ENCODE data around the gene ADRA2B. TPM values are rescaled to one million over a fixed set of nuclear protein-coding genes. Genes with fewer than 3 reads are reported as not detected.

The ADRA2B gene
- total RNA-seq, 4 donors from 2014 or later: 0.42 to 2.4 (median 0.97) TPM

DNA sequence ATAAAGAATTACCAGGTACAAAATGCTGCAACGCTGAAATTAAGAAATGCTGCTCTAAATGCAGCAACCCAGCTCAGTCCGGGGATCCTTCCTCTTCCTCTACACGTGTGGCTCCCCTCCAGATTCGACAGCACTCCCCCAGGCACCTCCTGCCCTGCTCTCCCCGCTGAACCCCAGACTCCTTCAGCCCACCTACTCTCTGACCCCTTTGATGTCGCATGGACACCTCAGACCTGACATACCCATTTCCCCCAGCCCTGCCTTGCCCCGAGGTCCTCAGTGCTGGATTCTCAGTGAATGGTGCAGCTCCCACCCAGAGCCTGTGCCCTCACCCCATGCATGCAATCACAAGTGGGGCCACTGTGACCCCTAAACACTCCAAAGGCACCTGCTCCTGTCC lies 4.6 kb upstream of the ADRA2B start:
- intact Hi-C loops (cut with DNase I; ENCODE audit: low total_unique reads): no loop called here
- no peak overlapping the region for H3K4me3 ChIP-seq (ENCODE audit: low read depth, poor library complexity, severe bottlenecking)
- no peak for DNase-seq (ENCODE audit: low spot score in 2 of 2)

DNA sequence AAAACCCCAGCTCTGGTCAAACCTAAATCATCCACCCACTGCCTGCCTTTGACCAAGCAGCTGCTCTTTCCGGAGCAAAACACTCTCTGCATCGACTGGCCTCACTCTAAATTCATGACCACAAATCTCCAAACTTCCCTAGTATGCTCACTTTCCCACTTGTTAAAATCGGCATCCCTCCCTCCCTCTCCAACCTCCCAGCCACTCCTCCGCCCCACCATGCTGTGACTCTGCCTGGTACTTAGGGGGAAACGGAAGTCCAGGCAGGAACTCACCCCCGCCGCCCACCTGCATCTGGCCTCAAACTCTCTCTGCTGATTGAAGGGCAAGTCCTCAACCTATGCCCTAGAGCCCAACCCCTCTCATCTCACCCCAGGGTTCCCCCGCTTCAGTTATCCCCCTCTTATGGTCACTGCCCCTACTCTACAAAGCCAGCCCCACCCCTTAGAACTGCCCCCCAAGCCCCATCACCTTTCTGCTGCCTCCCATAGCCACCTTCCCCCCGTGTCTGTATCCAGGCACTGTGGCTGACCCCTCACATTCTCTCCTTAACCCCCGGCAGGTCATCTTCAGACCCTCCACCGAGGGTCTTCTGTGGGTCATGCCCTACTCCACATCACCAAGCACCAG lies 3.8 kb upstream of the ADRA2B start:
- DNase-seq (ENCODE audit: low spot score in 2 of 2): no peak
- TF ChIP-seq POLR2A (IDR thresholded peaks at IDR 0.05): no peak
- TF ChIP-seq, protein P1, sequence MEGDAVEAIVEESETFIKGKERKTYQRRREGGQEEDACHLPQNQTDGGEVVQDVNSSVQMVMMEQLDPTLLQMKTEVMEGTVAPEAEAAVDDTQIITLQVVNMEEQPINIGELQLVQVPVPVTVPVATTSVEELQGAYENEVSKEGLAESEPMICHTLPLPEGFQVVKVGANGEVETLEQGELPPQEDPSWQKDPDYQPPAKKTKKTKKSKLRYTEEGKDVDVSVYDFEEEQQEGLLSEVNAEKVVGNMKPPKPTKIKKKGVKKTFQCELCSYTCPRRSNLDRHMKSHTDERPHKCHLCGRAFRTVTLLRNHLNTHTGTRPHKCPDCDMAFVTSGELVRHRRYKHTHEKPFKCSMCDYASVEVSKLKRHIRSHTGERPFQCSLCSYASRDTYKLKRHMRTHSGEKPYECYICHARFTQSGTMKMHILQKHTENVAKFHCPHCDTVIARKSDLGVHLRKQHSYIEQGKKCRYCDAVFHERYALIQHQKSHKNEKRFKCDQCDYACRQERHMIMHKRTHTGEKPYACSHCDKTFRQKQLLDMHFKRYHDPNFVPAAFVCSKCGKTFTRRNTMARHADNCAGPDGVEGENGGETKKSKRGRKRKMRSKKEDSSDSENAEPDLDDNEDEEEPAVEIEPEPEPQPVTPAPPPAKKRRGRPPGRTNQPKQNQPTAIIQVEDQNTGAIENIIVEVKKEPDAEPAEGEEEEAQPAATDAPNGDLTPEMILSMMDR (IDR thresholded peaks at IDR 0.05): no peak
- intact Hi-C loops (cut with DNase I; ENCODE audit: low total_unique reads): no loop called here
- H3K4me3 ChIP-seq (ENCODE audit: low read depth, poor library complexity, severe bottlenecking): no peak overlapping the region
- WGBS, 2 donors: 51 to 55% methylated on average over 11 of the region's 11 CpGs

More for the DNA sequence above, 4.6 kb upstream of the ADRA2B start:
- TF ChIP-seq POLR2A (IDR thresholded peaks at IDR 0.05): no peak
- TF ChIP-seq, protein P1 (IDR thresholded peaks at IDR 0.05): no peak
- 61 to 69% methylated on average over 7 of the region's 7 CpGs for WGBS, 2 donors

DNA sequence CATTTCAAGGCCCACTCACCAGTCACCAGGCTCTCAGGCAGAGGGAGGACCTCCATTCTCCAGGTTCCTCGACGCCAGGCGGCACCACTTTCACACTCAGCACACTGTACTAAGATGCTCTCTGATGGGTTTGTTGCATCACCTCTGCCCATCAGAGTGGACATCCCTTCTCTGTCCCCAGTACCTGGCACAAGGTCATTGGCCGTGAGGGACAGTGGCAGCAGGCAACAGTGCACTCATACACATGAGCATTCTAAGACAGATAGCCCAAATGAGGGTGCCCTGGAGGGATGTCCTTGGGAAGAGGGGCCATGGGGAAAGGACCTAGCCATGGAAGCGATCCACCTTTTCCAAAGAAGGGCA lies 3.0 kb upstream of the ADRA2B start:
- TF ChIP-seq, protein P1 (IDR thresholded peaks at IDR 0.05): no peak
- no peak overlapping the region for H3K4me3 ChIP-seq (ENCODE audit: low read depth, poor library complexity, severe bottlenecking)
- 94 to 96% methylated on average over 5 of the region's 5 CpGs for WGBS, 2 donors
- DNase-seq (ENCODE audit: low spot score in 2 of 2): no peak
- intact Hi-C loops (cut with DNase I; ENCODE audit: low total_unique reads): no loop called here

DNA sequence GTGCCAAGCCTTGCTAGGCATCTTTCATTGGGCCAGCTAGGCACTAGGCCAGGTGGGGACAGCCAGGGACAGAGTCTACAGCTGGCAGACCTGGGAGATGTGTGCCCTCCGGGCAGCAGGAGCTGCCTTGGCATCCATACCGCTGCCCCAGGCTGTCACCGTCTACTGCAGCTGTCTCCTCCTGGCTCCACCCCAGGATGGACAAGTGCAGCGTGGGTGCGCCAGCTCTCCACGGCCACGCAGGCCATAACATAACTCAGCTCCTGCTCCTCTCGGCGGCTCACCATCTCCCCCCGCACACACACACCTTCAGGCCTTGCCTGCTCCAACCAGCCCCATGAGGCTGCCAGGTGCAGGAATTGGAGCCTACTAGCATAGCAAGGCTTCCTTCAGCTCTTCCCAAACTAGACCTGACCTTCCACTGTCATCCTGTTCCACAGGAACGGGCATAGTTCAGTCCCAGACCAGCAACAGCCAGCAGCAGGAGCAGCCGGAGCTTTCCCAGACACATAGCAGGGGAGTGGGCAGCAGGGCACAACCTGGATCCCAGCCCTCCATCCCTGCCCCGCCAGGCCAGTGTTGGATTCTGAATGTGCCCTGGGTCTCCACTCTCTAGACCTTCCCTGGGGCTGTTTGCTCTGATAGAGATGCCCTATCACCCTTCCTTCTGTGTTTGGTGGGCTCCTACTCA lies 2.5 kb upstream of the ADRA2B start:
- intact Hi-C loops (cut with DNase I; ENCODE audit: low total_unique reads): no loop called here
- TF ChIP-seq, protein P1 (IDR thresholded peaks at IDR 0.05): no peak
- TF ChIP-seq POLR2A (IDR thresholded peaks at IDR 0.05): no peak
- WGBS, 2 donors: 49 to 64% methylated on average over 12 to 13 of the region's 13 CpGs
- DNase-seq (ENCODE audit: low spot score in 2 of 2): no peak
- no peak overlapping the region for H3K4me3 ChIP-seq (ENCODE audit: low read depth, poor library complexity, severe bottlenecking)

DNA sequence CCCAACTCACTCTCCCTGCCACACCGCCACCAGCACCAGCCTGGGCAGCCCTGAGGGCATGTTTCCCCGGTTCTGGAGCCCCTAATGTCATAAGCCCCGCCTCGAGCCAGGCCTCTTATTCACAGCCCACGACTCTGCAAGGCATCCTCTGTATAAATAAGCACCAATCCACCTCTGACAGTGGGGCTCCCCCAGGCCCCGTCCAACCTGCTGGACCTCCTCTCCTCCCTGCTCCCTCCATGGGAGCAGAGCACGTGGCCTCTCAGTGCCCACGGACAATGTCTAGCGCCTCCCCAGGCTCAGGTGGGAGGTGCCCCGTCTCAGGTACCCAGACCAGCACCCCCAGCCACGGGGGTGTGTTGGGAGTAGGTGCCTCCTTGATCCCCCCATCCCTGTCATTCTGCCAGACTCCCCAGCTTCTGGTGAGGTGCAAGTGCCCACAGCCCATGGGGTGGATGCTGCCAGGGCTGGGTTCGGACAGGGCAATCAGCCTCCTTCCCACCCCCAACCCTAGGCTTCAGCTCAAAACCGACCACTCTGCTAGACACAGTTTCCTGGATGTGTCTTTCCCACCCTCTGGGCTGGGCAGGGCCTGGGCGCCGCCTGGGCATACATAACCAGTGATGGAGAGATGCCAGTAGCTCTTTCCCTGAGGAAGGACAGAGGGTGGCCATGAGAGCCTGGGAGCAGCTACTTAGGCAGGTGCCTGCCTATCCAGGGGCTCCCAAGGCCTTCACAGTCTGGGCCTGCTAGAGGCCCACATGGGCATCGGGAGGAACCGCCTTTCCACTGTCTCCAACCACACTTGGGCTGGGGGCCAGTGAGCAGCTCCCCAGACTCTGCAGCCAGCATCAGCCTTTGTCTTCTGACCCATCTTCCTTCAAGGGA lies 1.6 kb upstream of the ADRA2B start:
- TF ChIP-seq, protein P1 (IDR thresholded peaks at IDR 0.05): no peak
- no peak for TF ChIP-seq POLR2A (IDR thresholded peaks at IDR 0.05)
- WGBS, 2 donors: 30 to 37% methylated on average over 13 to 14 of the region's 17 CpGs
- intact Hi-C loops (cut with DNase I; ENCODE audit: low total_unique reads): no loop called here
- no peak overlapping the region for H3K4me3 ChIP-seq (ENCODE audit: low read depth, poor library complexity, severe bottlenecking)
- no peak for DNase-seq (ENCODE audit: low spot score in 2 of 2)

Measured in lower leg skin (tissue), 4 donors.